ENCODE results near the gene CADM2. TPM values are rescaled to one million over a fixed set of nuclear protein-coding genes. Genes with fewer than 3 reads are reported as not detected.

Gene CADM2
- total RNA-seq, 4 donors from 2014 or later = 15.6 to 51.8 (median 37.4) TPM

- no peak for DNase-seq (ENCODE audit: low spot score in 2 of 2)
- WGBS, 2 donors = 49 to 53% methylated on average over 4 of the region's 4 CpGs
- no peaks in the 10 kb centered on the region for H3K36me3 ChIP-seq
- H3K27me3 ChIP-seq = no peaks in the 10 kb centered on the region
- no peak overlapping the region for H3K27ac ChIP-seq
- no peaks in the 10 kb centered on the region for H3K4me1 ChIP-seq
- H3K9me3 ChIP-seq = no peaks in the 10 kb centered on the region
- no peak overlapping the region for H3K4me3 ChIP-seq
- TF ChIP-seq CTCF (IDR thresholded peaks at IDR 0.05) = no peak
- TF ChIP-seq EP300 (IDR thresholded peaks at IDR 0.05) = no peak
- TF ChIP-seq POLR2A (IDR thresholded peaks at IDR 0.05) = no peak
Observed at GRCh38 chr3:85255949-85256348, 297.2 kb downstream of the CADM2 start.

- Histone ChIP-seq H3K27me3 (no peaks in the 10 kb centered on the region), H3K36me3 (no peaks in the 10 kb centered on the region), H3K9me3 (no peaks in the 10 kb centered on the region), H3K4me3 (no peak overlapping the region), H3K27ac (no peak overlapping the region), H3K4me1 (no peaks in the 10 kb centered on the region)
- TF ChIP-seq POLR2A (IDR thresholded peaks at IDR 0.05) (no peak), EP300 (IDR thresholded peaks at IDR 0.05) (no peak), CTCF (IDR thresholded peaks at IDR 0.05) (no peak)
- 94 to 95% methylated on average over 5 of the region's 5 CpGs for WGBS, 2 donors
- no peak for DNase-seq (ENCODE audit: low spot score in 2 of 2)
Observed at GRCh38 chr3:85258326-85258725, 299.5 kb downstream of the CADM2 start.

- Histone ChIP-seq H3K9me3 (no peaks in the 10 kb centered on the region), H3K27me3 (no peaks in the 10 kb centered on the region), H3K27ac (no peak overlapping the region), H3K4me3 (no peak overlapping the region), H3K36me3 (no peaks in the 10 kb centered on the region), H3K4me1 (no peaks in the 10 kb centered on the region)
- 86 to 89% methylated on average over 2 of the region's 2 CpGs for WGBS, 2 donors
- no peak for DNase-seq (ENCODE audit: low spot score in 2 of 2)
- TF ChIP-seq CTCF (IDR thresholded peaks at IDR 0.05) (no peak), EP300 (IDR thresholded peaks at IDR 0.05) (no peak), POLR2A (IDR thresholded peaks at IDR 0.05) (no peak)
Observed at GRCh38 chr3:85258819-85259218, 300.0 kb downstream of the CADM2 start.

GRCh38 chr3:85259748-85260147 is 301.0 kb downstream of the CADM2 start:
- no peaks in the 10 kb centered on the region for H3K36me3 ChIP-seq
- WGBS, 2 donors = 33 to 47% methylated on average over 2 of the region's 2 CpGs
- no peak for DNase-seq (ENCODE audit: low spot score in 2 of 2)
- no peak overlapping the region for H3K27ac ChIP-seq
- TF ChIP-seq POLR2A (IDR thresholded peaks at IDR 0.05) (no peak), CTCF (IDR thresholded peaks at IDR 0.05) (no peak), EP300 (IDR thresholded peaks at IDR 0.05) (no peak)
- no peaks in the 10 kb centered on the region for H3K4me1 ChIP-seq
- H3K9me3 ChIP-seq = no peaks in the 10 kb centered on the region
- no peak overlapping the region for H3K4me3 ChIP-seq
- H3K27me3 ChIP-seq = no peaks in the 10 kb centered on the region

GRCh38 chr3:85264381-85264780 is 305.6 kb downstream of the CADM2 start:
- TF ChIP-seq EP300 (IDR thresholded peaks at IDR 0.05) (no peak), CTCF (IDR thresholded peaks at IDR 0.05) (no peak), POLR2A (IDR thresholded peaks at IDR 0.05) (no peak)
- H3K27me3 ChIP-seq = no peaks in the 10 kb centered on the region
- H3K36me3 ChIP-seq = no peaks in the 10 kb centered on the region
- H3K27ac ChIP-seq = no peak overlapping the region
- no peaks in the 10 kb centered on the region for H3K9me3 ChIP-seq
- DNase-seq (ENCODE audit: low spot score in 2 of 2) = no peak
- 55 to 65% methylated on average over 1 of the region's 1 CpG for WGBS, 2 donors
- no peaks in the 10 kb centered on the region for H3K4me1 ChIP-seq
- H3K4me3 ChIP-seq = no peak overlapping the region
